Measurements from ENCODE around the gene WDR20.

- TF ChIP-seq EZH2 (optimal IDR thresholded peaks at IDR 0.05; ENCODE audit: low read depth, low read length): no peak
- no peak for TF ChIP-seq CTCF (IDR thresholded peaks at IDR 0.05; ENCODE audit: low read length)
Measured at GRCh38 chr14:102116361-102117180, 23.1 kb upstream of the WDR20 start.

All from MM.1S (cell line).